Adipose tissue (tissue), 3 donors: ENCODE results near the gene OBSCN. TPM values are rescaled to one million over a fixed set of nuclear protein-coding genes. Genes with fewer than 3 reads are reported as not detected.

Source experiments
- H3K27ac ChIP-seq: one replicate; pipeline ENCODE4 v1.5.1; 2013; ENCODE audit warnings: low read depth, low read length
- WGBS, 3 donors: extraction: QIAGEN DNeasy Blood & Tissue Kit; methylation state at CpG; one replicate each; pipeline ENCODE4 v1.1.7; 2013; 5-methylcytosine and 5-hydroxymethylcytosine counted together
- polyA plus RNA-seq, 3 donors: library from polyadenylated mRNA; stranded (reverse); fragments of 200-250 nt; gene quantifications; one replicate each; pipeline ENCODE4 v1.2.3, GENCODE V29; 2013
- donor health status: healthy with polysubstance abuse.
- donor health status: Bipolar disorder and iron deficiency.
- donor health status: healthy.

The OBSCN gene
- polyA plus RNA-seq, 3 donors, result 3.0 to 7.9 (median 3.2) TPM

DNA sequence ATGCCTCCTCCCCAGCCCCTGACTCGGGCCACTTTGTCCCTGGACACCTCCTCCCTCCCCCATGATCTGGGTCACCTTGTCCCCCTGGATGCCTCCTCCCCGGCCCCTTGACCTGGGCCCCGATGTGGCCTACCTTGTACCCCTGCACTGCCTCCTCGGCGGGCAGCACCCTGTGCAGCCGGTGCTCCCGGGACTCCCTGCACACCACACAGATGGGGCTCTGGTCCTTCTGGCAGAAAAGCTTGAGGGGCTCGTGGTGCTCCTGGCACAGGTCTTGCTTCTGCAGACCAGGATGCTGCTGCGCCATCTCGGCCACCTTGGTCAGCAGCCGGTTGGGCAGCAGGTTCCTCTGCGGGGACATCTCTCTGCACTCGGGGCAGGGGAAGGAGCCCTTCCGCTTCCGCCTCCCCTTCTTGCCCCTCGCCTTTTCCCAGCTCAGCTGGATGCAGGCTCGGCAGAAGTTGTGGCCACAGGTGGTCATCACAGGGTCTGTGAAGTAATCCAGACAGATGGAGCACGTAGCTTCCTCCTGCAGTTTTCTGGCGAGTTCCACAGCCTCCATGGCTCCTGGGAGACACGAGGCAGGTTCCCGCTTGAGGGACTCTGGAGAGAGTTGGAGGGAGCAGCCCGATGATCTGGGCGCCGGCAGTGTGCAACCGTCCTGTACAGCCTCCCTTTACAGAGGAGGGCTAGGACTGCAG, 206.8 kb downstream of the OBSCN start:
- H3K27ac ChIP-seq, result no peak overlapping the region

DNA sequence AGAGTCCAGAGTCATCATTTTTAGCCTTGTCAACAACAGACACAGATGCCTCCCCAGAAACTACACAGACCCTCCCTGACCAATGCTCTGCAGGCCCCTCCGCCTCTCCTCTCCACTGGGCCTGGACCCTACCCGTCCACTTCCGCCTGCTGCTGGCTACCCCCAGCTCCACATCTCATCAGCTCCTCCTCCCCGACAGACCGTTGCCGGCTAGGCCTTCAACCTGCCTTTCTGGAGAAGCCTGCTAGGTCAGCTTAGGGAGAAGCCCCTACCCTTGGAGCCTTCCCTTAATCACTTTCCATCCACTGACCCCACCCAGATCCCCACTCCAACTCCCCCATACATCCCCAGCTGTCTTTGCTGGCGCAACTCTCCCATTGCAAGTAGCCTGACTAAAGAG, 207.4 kb downstream of the OBSCN start:
- no peak overlapping the region for H3K27ac ChIP-seq
- 42 to 49% (median 48%) methylated on average over 7 of the region's 7 CpGs for WGBS, 3 donors

More for the DNA sequence above, 206.8 kb downstream of the OBSCN start:
- 70 to 71% (median 71%) methylated on average over 25 of the region's 25 CpGs for WGBS, 3 donors

DNA sequence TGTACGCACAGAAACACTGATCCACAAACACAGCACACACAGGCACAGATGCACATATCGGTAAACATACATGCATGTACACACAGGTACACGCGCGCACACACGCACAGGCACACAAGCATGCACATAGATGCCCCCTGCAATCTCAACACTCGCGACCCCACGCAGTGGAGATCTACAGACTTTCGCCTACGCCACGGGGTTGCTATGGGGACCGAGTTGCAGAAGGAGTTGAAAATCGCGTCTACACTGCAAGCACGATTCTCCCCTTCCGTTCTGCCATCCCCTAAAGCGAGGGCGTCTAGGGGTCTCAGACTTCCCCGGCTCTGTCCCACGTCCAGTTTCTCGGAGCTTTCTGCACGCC, 208.0 kb downstream of the OBSCN start:
- 17 to 19% (median 17%) methylated on average over 23 of the region's 23 CpGs for WGBS, 3 donors
- no peak overlapping the region for H3K27ac ChIP-seq

DNA sequence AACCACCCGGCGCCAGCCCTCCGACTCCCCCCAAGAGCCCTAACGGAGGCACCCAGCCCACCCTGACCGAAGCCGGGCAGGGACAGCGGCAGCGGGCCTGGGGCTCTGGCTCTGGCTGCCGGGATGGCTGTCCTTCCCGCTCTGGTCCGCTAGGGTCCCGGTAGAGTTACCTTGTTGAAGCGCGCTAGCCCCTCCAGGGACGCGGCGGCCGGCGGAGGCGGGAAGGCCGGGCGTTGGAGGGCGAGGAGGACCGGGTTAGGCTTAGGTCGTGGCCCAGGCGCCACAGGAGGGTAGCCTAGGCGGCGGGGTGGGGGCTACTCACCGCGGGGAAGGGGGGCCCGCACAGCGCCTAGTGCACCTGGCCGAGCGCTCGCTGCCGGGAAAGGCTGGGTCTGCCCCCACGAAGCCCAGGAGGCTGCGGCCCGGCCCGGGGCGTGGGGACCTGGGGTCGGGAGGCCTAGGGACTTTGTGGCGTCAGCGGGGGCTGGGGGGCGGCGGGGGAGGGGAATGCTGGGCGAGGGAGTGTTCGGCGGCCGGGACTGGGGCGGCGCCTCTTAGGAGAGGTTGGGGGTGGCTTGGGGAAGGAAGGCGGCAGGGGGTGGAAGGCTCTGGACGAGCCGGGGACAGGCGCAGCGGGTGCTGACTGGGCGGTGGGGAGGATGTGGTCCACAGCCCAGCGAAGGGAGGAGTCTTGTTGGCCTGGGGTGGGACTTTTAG, 208.5 kb downstream of the OBSCN start, which contains the start of gene TRIM17:
Gene TRIM17, minus strand, starts transcription at position 645 of the 717 bp plus-strand sequence. CDS start 1,789 bp downstream, outside the sequence.
- WGBS, 3 donors, result 1% methylated on average over 49 to 59 of the region's 59 CpGs
- no peak within 1 kb of the TSS for H3K27ac ChIP-seq

DNA sequence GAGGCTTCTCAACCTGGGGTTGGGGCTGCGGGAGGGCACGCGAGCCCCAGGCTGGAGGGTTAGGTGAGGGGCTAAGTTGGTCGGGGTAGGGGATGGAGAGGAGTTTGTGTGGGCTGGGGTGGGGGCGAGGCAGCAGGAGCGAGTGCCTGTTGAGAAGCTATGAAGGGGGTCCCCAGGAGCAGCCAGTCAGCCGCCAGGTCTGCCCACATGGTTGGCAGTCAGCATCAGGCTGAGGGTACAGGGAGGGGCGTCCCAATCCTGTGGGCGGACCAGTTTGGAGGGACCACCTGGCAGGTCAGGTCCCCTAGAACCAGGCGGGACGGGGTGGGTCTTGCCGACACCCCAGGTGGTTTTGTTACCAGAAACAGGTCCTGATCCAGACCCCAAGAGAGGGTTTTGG, 209.2 kb downstream of the OBSCN start:
- 21 to 36% (median 24%) methylated on average over 12 of the region's 12 CpGs for WGBS, 3 donors
- H3K27ac ChIP-seq, result no peak overlapping the region

DNA sequence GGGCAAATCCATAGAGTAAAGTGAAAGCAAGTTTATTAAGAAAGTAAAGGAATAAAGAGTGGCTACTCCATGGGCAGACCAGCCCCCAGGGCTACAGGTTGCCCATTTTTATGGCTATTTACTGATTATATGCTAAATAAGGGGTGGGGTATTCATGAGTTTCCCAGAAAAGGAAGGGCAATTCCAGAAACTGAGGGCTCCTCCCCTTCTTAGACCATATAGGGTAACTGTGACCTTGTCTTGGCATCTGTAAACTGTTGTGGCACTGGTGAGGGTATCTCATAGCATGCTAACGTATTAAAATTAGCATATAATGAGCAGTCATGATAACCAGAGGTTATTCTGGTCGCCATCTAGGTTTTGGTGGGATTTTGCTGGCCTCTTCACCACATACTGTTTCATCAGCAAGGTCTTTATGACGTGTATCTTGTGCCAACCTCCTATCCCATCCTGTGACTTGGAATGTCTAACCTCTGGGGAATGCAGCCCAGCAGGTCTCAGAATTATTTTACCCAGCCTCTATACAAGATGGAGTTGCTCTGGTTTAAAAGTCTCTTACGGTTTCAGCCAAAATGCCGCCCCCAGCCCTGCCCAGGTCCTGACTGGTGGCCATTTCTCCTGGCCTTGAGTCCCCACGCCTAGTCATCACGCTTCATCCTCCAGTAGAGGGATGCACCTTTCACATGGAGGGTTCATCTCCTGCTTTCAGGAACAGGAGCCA, 209.8 kb downstream of the OBSCN start:
- no peak overlapping the region for H3K27ac ChIP-seq
- WGBS, 3 donors, result 85 to 93% (median 91%) methylated on average over 7 of the region's 7 CpGs

DNA sequence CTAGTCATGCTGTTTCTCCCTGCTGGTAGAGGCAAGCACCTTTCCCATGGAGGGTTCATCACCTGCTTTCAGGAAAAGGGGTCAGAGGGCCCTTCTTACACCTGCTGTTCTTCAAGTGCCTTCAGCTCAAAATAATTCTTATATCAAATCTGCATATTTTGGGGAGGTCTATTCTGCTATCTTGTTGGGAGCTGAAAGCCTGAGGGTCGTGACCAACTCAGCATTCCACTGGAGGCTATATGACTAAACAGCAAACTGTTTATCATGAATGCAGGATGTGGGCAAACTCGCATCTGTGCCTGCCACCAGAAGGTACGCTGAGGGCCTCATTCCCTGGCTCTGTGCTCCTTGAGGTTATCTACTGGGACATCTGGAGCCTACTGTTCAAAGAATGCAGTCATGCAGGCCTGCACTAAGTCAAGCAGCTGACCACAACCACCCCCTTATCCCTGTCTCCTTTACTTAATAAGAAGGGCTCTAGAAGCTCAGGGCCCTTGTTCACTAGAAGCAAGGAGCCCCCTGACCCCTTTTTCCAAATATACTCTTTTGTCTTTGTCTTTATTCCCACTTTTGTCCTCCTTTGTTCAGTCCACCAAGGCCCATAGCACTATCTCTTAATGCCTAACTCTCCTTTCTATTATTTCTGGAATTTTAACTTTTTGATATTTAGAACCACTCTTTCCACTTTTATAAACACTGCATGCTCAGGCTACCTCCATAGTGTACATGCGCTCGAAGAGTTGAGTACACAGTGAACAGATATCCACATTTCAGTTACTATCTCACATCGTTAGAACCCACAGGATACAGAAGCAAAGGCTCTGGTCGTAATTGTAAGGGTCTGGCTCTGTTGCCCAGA, 213.4 kb downstream of the OBSCN start:
- no peak overlapping the region for H3K27ac ChIP-seq
- 85 to 90% (median 87%) methylated on average over 7 of the region's 7 CpGs for WGBS, 3 donors

DNA sequence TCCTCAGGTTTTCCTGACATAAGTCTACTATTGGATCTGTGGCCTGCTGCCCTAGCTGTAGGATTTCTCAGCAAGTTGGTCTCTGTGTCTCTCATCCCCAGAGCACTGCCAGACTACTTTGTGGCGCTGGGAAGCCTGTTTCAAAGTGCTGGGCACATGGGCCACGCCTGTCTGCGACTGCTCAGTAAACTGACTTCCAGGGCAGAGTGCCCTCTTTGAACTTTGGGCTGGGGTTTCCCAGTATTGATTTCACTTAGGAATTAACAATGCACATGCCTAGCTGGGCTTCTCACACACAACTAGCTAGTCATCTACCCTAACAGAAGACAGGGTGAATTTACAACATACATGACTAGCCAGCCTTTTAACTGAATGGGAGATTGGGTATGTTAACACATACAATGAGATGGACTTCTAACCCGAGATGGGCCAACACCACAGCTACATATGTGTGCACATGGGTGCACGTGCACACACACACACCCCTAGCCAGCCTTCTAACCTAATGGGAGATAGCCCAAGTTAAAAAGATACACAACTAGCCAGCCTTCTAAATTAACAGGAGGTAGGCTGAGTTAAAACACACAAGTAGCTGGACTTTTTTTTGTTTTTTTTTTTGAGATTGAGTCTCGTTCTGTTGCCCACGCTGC, 215.7 kb downstream of the OBSCN start:
- no peak overlapping the region for H3K27ac ChIP-seq
- WGBS, 3 donors, result 74 to 94% (median 92%) methylated on average over 7 of the region's 7 CpGs

DNA sequence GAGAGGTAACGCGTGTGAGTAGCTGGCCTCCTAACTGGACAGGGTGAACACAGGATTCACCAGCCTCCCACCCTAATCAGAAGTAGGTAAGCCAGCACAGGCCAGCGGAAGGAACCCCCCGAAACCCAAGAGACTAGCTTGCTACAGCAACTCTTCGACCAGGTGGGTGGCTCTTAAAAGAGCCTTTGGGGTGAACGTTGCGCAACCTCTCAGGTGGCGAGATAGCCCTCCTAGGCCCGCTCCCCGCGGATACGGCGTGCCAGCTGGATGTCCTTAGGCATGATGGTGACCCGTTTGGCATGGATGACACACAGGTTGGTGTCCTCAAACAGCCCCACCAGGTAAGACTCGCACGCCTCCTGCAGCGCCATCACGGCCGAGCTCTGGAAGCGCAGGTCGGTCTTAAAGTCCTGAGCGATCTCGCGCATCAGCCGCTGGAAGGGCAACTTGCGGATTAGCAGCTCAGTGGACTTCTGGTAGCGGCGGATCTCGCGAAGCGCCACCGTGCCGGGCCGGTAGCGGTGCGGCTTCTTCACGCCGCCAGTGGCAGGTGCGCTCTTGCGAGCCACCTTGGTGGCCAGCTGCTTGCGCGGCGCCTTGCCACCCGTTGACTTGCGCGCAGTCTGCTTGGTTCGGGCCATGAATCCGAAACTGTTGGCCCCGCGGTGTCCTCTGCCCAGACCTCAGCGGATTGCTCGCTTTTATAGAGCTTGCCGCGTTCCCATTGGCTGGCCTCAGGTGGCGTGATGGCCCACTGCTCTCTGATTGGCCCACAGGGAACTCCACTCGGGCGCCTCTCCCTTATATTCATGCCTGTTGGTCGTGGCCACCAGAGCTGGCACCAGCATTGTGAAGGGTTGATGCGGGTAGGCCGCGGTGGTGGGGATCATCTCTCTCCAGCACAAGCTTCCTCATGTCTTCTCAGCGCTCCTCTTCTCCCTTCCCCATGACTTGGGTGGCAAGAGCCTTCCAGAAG, 217.1 kb downstream of the OBSCN start:
- no peak overlapping the region for H3K27ac ChIP-seq
- WGBS, 3 donors, result 97 to 98% (median 98%) methylated on average over 62 of the region's 62 CpGs

DNA sequence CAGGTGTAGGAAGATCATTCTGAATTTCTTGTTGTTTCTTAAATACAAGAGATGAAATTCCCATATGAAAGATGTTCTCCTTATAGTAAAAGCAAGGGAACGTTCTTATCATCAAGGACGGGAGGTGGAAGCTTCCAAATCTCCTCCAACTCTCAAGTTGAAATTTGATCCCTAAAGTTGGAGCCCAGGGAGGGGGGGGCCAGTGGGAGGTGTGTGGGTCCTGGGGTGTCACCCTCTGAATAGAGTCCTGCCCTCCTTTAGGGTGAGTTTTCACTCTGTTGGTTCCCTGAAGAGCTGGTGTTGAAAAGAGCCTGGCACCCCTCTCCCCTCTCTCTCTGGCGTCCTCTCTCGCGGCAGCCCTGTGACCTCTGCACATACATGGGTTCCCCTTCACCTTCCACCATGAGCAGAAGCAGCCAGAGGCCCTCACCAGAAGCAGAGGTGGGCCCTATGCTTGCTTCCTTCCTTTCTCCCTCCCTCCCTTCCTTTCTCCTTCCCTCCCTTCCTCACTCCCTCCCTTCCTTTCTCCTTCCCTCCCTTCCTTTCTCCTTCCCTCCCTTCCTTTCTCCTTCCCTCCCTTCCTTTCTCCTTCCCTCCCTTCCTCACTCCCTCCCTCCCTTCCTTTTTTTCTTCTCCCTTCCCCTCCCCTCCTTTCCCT, 218.8 kb downstream of the OBSCN start:
- WGBS, 3 donors, result 52 to 76% (median 71%) methylated on average over 2 to 5 of the region's 5 CpGs
- no peak overlapping the region for H3K27ac ChIP-seq

DNA sequence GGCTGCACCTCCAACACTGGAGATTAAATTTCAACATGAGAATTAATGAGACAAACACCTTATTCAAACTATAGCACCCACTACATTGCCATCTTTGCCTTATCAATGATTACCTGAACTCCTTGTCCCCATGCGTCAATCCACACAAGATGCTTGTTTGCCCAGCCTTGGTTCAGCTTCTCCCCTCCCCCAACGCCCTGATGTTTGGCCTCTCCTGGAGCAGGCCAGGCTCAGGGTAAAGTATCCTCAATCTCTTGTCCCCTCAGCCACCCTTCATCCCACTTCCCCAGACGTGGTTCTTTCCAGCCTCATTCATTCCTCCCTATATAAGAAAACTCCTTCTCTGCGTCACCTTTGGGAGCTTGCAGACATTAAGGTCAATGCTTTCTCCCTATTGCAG, 220.6 kb downstream of the OBSCN start:
- 51 to 81% (median 71%) methylated on average over 4 of the region's 4 CpGs for WGBS, 3 donors
- H3K27ac ChIP-seq, result no peak overlapping the region

Other genes with a start within 250 kb of the OBSCN start
- gene WNT3A, start 201.0 kb upstream of the OBSCN start, polyA plus RNA-seq, result under 1 TPM in 1 of 3 donors, not detected in 2; 0.03 TPM
- gene ARF1, start 125.3 kb upstream of the OBSCN start, polyA plus RNA-seq, result 100 to 1,000 TPM; 289 to 357 (median 319) TPM
- 10 to 100 TPM; 10.0 to 12.7 (median 12.6) TPM for gene C1orf35, start 104.7 kb upstream of the OBSCN start, polyA plus RNA-seq
- gene MRPL55, start 98.7 kb upstream of the OBSCN start, polyA plus RNA-seq, result 10 to 100 TPM; 45.7 to 92.6 (median 64.4) TPM
- 100 to 1,000 TPM; 266 to 552 (median 517) TPM for gene GUK1, start 67.8 kb upstream of the OBSCN start, polyA plus RNA-seq
- gene GJC2, start 58.1 kb upstream of the OBSCN start, polyA plus RNA-seq, result 1 to 10 TPM in 2 of 3 donors, under 1 TPM in 1; 0.29 to 5.3 (median 2.0) TPM
- 1 to 10 TPM; 5.2 to 7.4 (median 7.0) TPM for gene IBA57, start 42.2 kb upstream of the OBSCN start, polyA plus RNA-seq
- gene TRIM11, start 198.8 kb downstream of the OBSCN start, polyA plus RNA-seq, result 10 to 100 TPM in 1 of 3 donors, 1 to 10 TPM in 2; 8.3 to 12.6 (median 8.5) TPM
- gene TRIM17, start 208.8 kb downstream of the OBSCN start, polyA plus RNA-seq, result under 1 TPM in 2 of 3 donors, not detected in 1; 0.21 to 0.43 TPM